Lower lobe of right lung (tissue), 2 donors: Measurements from ENCODE around the gene RRP1. TPM values are rescaled to one million over a fixed set of nuclear protein-coding genes. Genes with fewer than 3 reads are reported as not detected.

ENCODE experiments used
- ATAC-seq, 2 donors: fragments of 200-7000 bp; cut with Tn5 transposase; one replicate each; pipeline ENCODE4 v1.9.1; 2020 to 2022; ENCODE audit warnings: mild to moderate bottlenecking in 2 of 2, moderate library complexity in 2 of 2
- DNase-seq: peaks from one replicate; pipeline ENCODE4 v3.0.0-alpha.2; 2020
- H3K27ac ChIP-seq: fragments of 200-600 bp; one replicate; pipeline ENCODE4 v1.8.0; 2022
- H3K27me3 ChIP-seq: fragments of 200-600 bp; one replicate; pipeline ENCODE4 v1.8.0; 2022; ENCODE audit warnings: low read depth
- H3K36me3 ChIP-seq: fragments of 200-600 bp; one replicate; pipeline ENCODE4 v1.8.0; 2022; ENCODE audit warnings: mild to moderate bottlenecking
- H3K4me1 ChIP-seq: fragments of 200-600 bp; one replicate; pipeline ENCODE4 v1.8.0; 2022
- H3K4me3 ChIP-seq: fragments of 200-600 bp; one replicate; pipeline ENCODE4 v1.8.0; 2022; ENCODE audit warnings: mild to moderate bottlenecking
- H3K9me3 ChIP-seq: fragments of 200-600 bp; one replicate; pipeline ENCODE4 v1.8.0; 2022
- CTCF ChIP-seq: fragments of 200-600 bp; IDR thresholded peaks from one replicate; pipeline ENCODE4 v1.8.0; 2022; ENCODE audit warnings: antibody characterized with exemption, mild to moderate bottlenecking
- intact Hi-C: fragments of 100-400 bp; cut with DNase I; formaldehyde crosslinking; loops from one replicate; pipeline ENCODE4 v1.11.0; 2022
- total RNA-seq: library from RNA; stranded (reverse); fragmentation: NEBNext Ultra II Directional; extraction: Animal tissue kit (Norgen Biotek cat#: 25700); gene quantifications from one replicate; pipeline ENCODE4 v1.2.1, GENCODE V29; 2021
- donor health status: DM: no; HTN: yes; CAD: no; lungs with severe emphysema.

The RRP1 gene
- total RNA-seq, 1 donor from 2014 or later = 13.6 TPM

DNA sequence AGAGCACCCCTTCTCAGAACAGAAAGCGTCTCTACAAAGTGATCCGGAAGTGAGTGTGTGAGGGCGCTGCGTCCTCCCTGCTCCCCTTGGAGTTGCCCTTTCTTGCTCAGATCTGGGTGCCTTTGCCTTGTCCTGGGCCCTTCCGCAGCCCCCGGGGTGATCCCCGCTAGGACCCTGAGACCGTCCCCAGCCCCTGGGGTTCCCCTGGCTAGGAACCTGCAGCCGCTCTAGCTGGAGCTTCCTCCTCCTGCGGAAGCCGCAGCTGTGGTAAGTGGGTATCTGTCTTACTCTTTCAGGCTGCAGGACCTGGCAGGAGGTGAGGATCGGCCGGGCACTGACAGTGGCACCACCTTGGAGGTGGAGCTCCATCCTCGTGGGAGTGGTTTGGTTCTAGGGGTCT is 11.2 kb downstream of the RRP1 start:
- intact Hi-C loops = no loop called here
- H3K4me3 ChIP-seq = no peak overlapping the region
- no peak for DNase-seq
- no peaks in the 10 kb centered on the region for H3K9me3 ChIP-seq
- TF ChIP-seq CTCF = no peak
- H3K4me1 ChIP-seq = no peaks in the 10 kb centered on the region
- no peak for ATAC-seq
- H3K36me3 ChIP-seq = peaks cover 88% of the 10 kb centered on the region
- no peaks in the 10 kb centered on the region for H3K27me3 ChIP-seq
- no peak overlapping the region for H3K27ac ChIP-seq

DNA sequence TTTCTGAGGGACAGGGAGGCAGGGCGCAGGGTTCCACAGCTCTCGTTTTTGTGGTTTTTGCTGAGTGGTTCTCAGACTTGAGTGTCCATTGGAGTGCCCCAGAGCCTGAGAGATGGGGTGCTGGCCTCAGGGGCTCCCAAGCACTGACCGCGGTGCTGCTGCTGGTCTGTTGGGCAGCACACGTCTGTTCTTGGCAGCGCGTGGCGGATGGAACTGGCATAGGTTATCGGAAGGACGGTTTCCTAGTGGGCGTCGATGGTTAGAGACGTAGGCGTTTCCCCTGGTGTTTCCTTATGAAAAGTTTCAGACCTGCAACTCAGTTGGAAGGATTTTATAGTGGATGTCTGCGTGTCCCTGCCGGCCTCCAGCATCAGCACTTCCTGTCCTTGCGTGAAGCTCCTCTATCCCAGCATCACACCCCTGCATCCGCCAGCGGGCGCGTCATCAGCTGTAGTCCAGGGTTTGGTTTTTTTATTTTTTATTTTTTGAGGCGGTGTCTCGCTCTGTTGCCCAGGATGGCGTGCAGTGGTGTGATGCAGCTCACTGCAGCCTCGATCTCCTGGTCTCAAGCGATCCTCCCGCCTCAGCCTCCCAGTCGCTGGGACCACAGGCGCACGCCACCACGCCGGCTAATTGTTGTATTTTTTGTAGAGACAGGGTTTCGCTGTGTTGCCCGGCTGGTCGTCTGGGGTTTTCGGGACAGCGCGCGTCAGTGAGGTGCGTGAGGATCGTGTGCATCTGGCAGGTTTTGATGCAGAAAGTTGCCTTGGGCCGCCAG is 11.8 kb downstream of the RRP1 start:
- Histone ChIP-seq H3K9me3 (no peaks in the 10 kb centered on the region), H3K4me3 (no peak overlapping the region), H3K4me1 (no peaks in the 10 kb centered on the region), H3K27me3 (no peaks in the 10 kb centered on the region), H3K27ac (no peak overlapping the region), H3K36me3 (peaks cover 84% of the 10 kb centered on the region)
- DNase-seq = no peak
- no peak for ATAC-seq
- no peak for TF ChIP-seq CTCF
- intact Hi-C loops = no loop called here

DNA sequence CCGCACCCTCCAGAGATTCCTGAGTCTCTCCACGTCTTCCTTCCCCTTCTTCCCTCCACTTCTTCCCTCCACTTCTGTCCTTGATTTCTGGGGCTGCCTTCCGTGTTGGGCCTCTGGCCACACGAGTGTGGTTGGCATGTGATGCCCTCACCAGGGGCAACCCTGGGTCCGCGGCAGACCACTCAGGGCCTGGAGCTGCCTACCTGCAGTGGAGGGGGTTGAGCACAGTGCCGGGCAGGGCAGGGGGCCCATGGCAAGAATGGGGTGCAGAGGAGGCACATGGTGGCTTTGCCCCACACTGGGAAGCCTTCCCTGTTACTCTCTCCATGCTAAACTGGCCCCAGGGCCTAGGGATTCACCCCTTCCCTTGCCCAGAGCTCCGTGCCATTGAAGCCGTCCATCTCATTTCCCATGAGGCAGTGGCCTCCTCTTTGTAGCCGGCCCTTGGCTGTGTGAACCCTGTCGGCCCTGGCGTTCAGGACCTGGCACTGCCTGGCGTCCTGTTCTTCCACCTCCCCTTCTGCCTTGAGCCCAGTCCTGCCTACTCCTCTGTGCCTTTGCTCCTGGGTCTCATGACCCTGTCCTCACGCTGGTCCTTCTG is 13.4 kb downstream of the RRP1 start:
- no peaks in the 10 kb centered on the region for H3K4me1 ChIP-seq
- intact Hi-C loops = no loop called here
- H3K27me3 ChIP-seq = no peaks in the 10 kb centered on the region
- H3K36me3 ChIP-seq = peaks cover 68% of the 10 kb centered on the region
- ATAC-seq (no peak), DNase-seq (no peak)
- no peaks in the 10 kb centered on the region for H3K9me3 ChIP-seq
- no peak for TF ChIP-seq CTCF
- no peak overlapping the region for H3K27ac ChIP-seq
- no peak overlapping the region for H3K4me3 ChIP-seq

DNA sequence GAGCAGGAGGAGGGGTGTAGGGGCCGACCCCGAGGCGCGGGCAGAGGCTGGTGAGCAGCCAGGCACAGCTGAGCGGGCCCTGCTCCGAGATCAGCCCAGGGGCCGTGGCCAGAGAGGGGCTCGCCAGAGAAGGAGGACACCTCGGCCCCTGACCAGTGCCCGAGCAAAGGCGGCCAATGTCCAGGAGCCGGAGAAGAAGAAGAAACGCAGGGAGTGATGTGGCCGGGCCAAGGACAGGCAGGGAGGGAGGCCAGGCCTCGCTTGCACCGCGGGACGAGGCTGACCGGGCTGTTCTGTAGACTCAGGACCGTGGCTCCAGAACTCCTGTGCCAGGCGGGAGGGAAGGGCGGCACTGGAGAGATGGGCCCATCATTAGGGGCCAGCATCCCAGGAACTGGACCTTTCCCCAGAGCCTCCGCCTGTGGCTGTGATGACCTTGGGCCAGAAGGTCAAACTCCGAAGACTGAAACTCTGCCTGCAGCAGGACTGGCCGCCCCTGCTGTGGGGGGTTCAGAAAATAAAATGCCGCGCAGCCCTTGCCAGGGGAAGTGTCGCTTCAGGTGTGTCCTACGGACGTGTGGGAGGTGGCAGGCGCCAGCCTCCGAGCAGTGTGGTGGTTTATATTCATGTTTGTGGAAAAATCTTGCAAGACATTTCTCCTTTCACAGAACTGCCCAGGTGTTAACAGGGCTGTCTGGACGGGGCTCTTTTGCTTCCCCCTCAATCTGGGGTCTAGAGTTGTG is 14.4 kb downstream of the RRP1 start:
- Histone ChIP-seq H3K4me3 (no peak overlapping the region), H3K36me3 (peaks cover 61% of the 10 kb centered on the region), H3K27me3 (no peaks in the 10 kb centered on the region), H3K9me3 (no peaks in the 10 kb centered on the region), H3K4me1 (no peaks in the 10 kb centered on the region), H3K27ac (no peak overlapping the region)
- intact Hi-C loops = no loop called here
- no peak for TF ChIP-seq CTCF
- DNase-seq (no peak), ATAC-seq (no peak)

- TF ChIP-seq CTCF = no peak
These were observed 16.0 kb downstream of the RRP1 start for GRCh38 chr21:43805275-43805800.

More at GRCh38 chr21:43805275-43805800, 16.0 kb downstream of the RRP1 start:
- ATAC-seq (no peak), DNase-seq (peak; percentile 71)
- Histone ChIP-seq H3K9me3 (no peaks in the 10 kb centered on the region), H3K4me3 (no peak overlapping the region), H3K27me3 (no peaks in the 10 kb centered on the region), H3K27ac (peak overlapping the region; percentile 11), H3K36me3 (peaks cover 50% of the 10 kb centered on the region), H3K4me1 (no peaks in the 10 kb centered on the region)
- intact Hi-C loops = no loop called here
